NCI-H2029 treated with DMSO at 0.1 percent for 48 hours (cell line): ENCODE measurements around the gene SPTBN1.

Source experiments
- DNase-seq: peaks from one replicate; lab custom pipeline; 2025; lab: John Stamatoyannopoulos, UW

The SPTBN1 gene

GRCh38 chr2:54632733-54633692, 176.9 kb downstream of the SPTBN1 start:
- DNase-seq = no peak

GRCh38 chr2:54634021-54634420, 177.9 kb downstream of the SPTBN1 start:
- DNase-seq = no peak

- no peak for DNase-seq
Measured at GRCh38 chr2:54634564-54635511, 178.7 kb downstream of the SPTBN1 start.

GRCh38 chr2:54635554-54636152, 179.5 kb downstream of the SPTBN1 start:
- no peak for DNase-seq

- DNase-seq = no peak
Measured at GRCh38 chr2:54636415-54637139, 180.4 kb downstream of the SPTBN1 start.

- DNase-seq = no peak
Measured at GRCh38 chr2:54638103-54638502, 182.0 kb downstream of the SPTBN1 start.

GRCh38 chr2:54638774-54639187, 182.7 kb downstream of the SPTBN1 start:
- no peak for DNase-seq

GRCh38 chr2:54639609-54640008, 183.5 kb downstream of the SPTBN1 start:
- no peak for DNase-seq

GRCh38 chr2:54640834-54641540, 184.9 kb downstream of the SPTBN1 start:
- no peak for DNase-seq

- DNase-seq = no peak
Measured at GRCh38 chr2:54641988-54642387, 185.9 kb downstream of the SPTBN1 start.

- no peak for DNase-seq
Measured at GRCh38 chr2:54642677-54643430, 186.7 kb downstream of the SPTBN1 start.

- no peak for DNase-seq
Measured at GRCh38 chr2:54644236-54644635, 188.1 kb downstream of the SPTBN1 start.

GRCh38 chr2:54646170-54646927, 190.2 kb downstream of the SPTBN1 start:
- no peak for DNase-seq

- DNase-seq = no peak
Measured at GRCh38 chr2:54648256-54648655, 192.1 kb downstream of the SPTBN1 start.

GRCh38 chr2:54649191-54649590, 193.1 kb downstream of the SPTBN1 start:
- no peak for DNase-seq

GRCh38 chr2:54649633-54650032, 193.5 kb downstream of the SPTBN1 start:
- no peak for DNase-seq

- no peak for DNase-seq
Measured at GRCh38 chr2:54650612-54651011, 194.5 kb downstream of the SPTBN1 start.

- DNase-seq = no peak
Measured at GRCh38 chr2:54651291-54651690, 195.2 kb downstream of the SPTBN1 start.

- DNase-seq = no peak
Measured at GRCh38 chr2:54652540-54652939, 196.4 kb downstream of the SPTBN1 start.
